K562 treated with DMSO at 1 percent for 48 hours (cell line): ENCODE measurements around the gene HSPA12A. TPM values are rescaled to one million over a fixed set of nuclear protein-coding genes. Genes with fewer than 3 reads are reported as not detected.

Experiments used
- total RNA-seq: library from RNA; unstranded; fragments of 300-600 nt; gene quantifications from 2 replicates; pipeline ENCODE4 v1.2.3, GENCODE V29; 2022; ENCODE audit warnings: low replicate concordance; ENCODE audit errors: extremely low read depth

The HSPA12A gene
- not detected in 2 replicates for total RNA-seq

GRCh38 chr10:116742367-116743265 lies at the start of gene HSPA12A:
Gene HSPA12A, minus strand, starts transcription at chr10:116742566. Its CDS starts 97 bp downstream, at chr10:116742469.

Other genes with a start within 250 kb of the HSPA12A start
- gene PNLIP, start 196.6 kb downstream of the HSPA12A start, total RNA-seq: not detected in 2 replicates
- not detected in 2 replicates for gene PNLIPRP1, start 151.6 kb downstream of the HSPA12A start, total RNA-seq
- gene PNLIPRP2, start 121.6 kb downstream of the HSPA12A start, total RNA-seq: not detected in 2 replicates
- gene ENO4, start 106.9 kb upstream of the HSPA12A start, total RNA-seq: not detected in 2 replicates